Neural cell (in vitro differentiated cells): Measurements from ENCODE around the gene RNASE9.

Source experiments
- CTCF ChIP-seq: fragments of 450-650 bp; IDR thresholded peaks from 2 replicates; pipeline ENCODE4 v1.5.1; 2014; ENCODE audit warnings: antibody characterized with exemption, mild to moderate bottlenecking, moderate library complexity; ENCODE audit not compliant: poor library complexity, severe bottlenecking
- EP300 ChIP-seq: fragments of 450-650 bp; conservative IDR thresholded peaks from 2 replicates; pipeline ENCODE4 v1.6.1; 2014; ENCODE audit warnings: antibody characterized with exemption, mild to moderate bottlenecking, moderate library complexity; ENCODE audit not compliant: poor library complexity, severe bottlenecking
- EZH2 ChIP-seq: fragments of 200-600, 300-800 bp; shearing (Covaris generic), sonication (generic); IDR thresholded peaks from 2 replicates; pipeline ENCODE4 v1.6.1; 2014; ENCODE audit warnings: antibody characterized with exemption, low read length, borderline replicate concordance, mild to moderate bottlenecking; ENCODE audit not compliant: insufficient read depth, poor library complexity, severe bottlenecking
- MXI1 ChIP-seq: fragments of 450-650 bp; conservative IDR thresholded peaks from 2 replicates; pipeline ENCODE4 v1.6.1; 2014; ENCODE audit warnings: antibody characterized with exemption, mild to moderate bottlenecking; ENCODE audit not compliant: poor library complexity, severe bottlenecking
- POLR2AphosphoS5 ChIP-seq: IDR thresholded peaks from 2 replicates; pipeline ENCODE4 v1.6.1; 2012
- SMC3 ChIP-seq: fragments of 450-650 bp; conservative IDR thresholded peaks from 2 replicates; pipeline ENCODE4 v1.6.1; 2014; ENCODE audit warnings: antibody characterized with exemption, mild to moderate bottlenecking, moderate library complexity; ENCODE audit not compliant: poor library complexity

DNA sequence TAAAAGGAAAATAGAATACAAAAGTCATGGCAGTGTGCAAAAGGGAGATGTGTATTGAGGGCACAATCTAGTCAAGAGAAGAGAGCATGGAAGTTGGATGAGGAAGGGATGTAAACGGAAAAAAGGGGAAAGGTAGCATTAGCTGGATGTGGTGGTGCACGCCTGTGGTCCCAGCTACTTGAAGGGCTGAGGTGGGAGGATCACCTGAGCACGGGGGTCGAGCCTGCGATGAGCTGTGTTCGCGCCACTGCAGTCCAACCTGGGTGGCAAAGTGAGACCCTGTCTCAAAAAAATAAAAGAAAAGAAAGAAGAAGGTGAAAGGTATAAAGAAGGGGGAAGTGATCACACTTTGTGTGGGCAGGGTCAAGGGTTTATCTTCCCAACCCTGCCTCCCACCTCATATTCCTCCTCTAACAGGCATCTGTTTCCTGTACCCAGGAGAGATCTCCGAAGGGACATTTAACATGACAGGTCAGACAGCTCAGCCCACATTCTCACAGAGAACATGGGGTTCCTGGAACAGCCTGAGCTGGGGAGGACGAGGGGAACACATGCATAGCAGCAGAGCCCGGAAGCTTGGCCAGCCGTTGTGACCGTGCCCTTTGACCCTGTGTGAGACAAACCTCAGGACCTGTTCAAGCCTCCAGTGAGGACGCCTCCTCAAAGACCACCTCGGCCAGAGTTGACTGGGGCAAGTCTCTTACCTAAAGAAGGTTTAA, 18.1 kb upstream of the RNASE9 start:
- TF ChIP-seq POLR2AphosphoS5 (no peak), SMC3 (no peak), MXI1 (no peak), CTCF (no peak), EP300 (no peak), EZH2 (no peak)
